Cardiac muscle cell (in vitro differentiated cells and primary cell): ENCODE results near the gene ADGRE1. TPM values are rescaled to one million over a fixed set of nuclear protein-coding genes. Genes with fewer than 3 reads are reported as not detected.

ENCODE experiments used
- DNase-seq, 2 donors: peaks; one replicate each; pipeline versions ENCODE4 v3.0.0 to v3.0.0-alpha.2; 2010 to 2017; ENCODE audit warnings: low read depth in 1 of 2, low spot score in 1 of 2
- H3K27ac ChIP-seq: fragments of 200-600 bp; sonication (generic); 2 replicates; pipeline ENCODE4 v1.5.1; 2016
- H3K27me3 ChIP-seq: fragments of 200-600 bp; sonication (generic); 2 replicates; pipeline ENCODE4 v1.6.0; 2016; ENCODE audit warnings: control low read depth
- H3K36me3 ChIP-seq: fragments of 200-600 bp; sonication (generic); 2 replicates; pipeline ENCODE4 v1.5.1; 2016; ENCODE audit warnings: control low read depth
- H3K4me1 ChIP-seq: fragments of 200-600 bp; sonication (generic); 2 replicates; pipeline ENCODE4 v1.8.1; 2017; ENCODE audit warnings: low read depth, mild to moderate bottlenecking, mixed run types
- H3K4me3 ChIP-seq: fragments of 200-600 bp; sonication (generic); 2 replicates; pipeline ENCODE4 v1.5.1; 2016; ENCODE audit warnings: mild to moderate bottlenecking
- H3K9me3 ChIP-seq: fragments of 200-600 bp; sonication (generic); 2 replicates; pipeline ENCODE4 v1.5.1; 2017; ENCODE audit warnings: low read depth, mild to moderate bottlenecking, control low read depth
- polyA plus RNA-seq: library from polyadenylated mRNA; unstranded; fragments of >200 nt; fragmentation: Nextera tagmentation; extraction: Ambion mirVana; gene quantifications from 2 replicates; pipeline ENCODE4 v1.2.1, GENCODE V29; 2016
- total RNA-seq: library from RNA; depleted of rRNA; stranded (reverse); fragments of >200 nt; gene quantifications from 2 replicates; pipeline ENCODE4 v1.2.3, GENCODE V29; 2016
- TF ChIP-seq, protein P1 (sequence below): IDR thresholded peaks from 2 replicates; pipeline ENCODE4 v1.5.1; 2012; ENCODE audit warnings: low read depth, mild to moderate bottlenecking, low read length

The ADGRE1 gene
- total and polyA plus RNA-seq, 2 experiments from 2014 or later = not detected

DNA sequence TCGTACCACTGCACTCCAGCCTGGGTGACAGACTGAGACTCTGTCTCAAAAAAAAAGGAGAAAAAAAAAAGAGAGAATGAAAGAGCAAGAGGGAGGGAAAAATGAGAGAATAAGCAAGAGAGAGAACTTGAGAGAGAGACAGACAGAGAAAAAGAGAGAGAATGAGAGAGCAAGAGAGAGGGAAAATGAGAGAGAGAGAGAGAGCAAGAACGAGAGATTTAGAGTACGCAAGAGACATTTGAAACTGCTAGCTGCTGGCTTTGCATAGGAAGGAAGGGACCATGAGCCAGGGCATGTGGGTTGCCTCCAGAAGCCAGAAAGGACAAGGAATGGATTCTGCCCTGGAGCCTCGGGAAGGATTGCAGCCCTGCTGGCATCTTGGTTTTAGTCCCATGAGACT is 9.6 kb upstream of the ADGRE1 start:
- Histone ChIP-seq H3K4me3 (no peak overlapping the region), H3K9me3 (no peaks in the 10 kb centered on the region)
- no peak for DNase-seq

DNA sequence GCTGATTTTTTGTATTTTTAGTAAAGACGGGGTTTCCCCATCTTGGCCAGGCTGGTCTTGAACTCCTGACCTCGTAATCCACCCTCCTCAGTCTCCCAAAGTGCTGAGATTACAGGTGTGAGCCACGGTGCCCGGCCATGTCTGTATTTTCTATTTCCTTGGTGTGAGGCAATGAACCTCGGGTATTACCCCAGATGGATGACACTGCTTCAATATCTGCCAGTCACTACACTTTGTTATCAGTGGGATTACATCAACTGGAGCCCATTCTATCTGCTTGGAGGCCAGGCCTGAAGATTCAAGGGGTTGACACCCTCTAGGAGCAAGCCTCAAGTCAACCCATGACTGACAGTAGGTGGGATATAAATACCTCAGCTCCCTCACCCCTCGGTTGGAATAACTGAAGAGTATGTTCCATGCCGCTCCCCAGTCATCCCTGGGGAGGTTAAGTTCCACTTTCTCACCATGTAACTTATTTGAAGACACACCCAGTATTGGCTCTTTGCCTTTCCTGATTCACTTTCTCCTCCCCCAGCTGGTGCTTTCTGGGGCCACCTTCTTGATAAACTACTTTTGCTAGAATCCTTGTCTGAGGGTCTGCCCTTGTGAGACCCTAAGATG is 992 bp upstream of the ADGRE1 start:
- no peak overlapping the region for H3K27ac ChIP-seq
- H3K4me3 ChIP-seq = no peak overlapping the region
- no peak for DNase-seq
- TF ChIP-seq, protein P1, sequence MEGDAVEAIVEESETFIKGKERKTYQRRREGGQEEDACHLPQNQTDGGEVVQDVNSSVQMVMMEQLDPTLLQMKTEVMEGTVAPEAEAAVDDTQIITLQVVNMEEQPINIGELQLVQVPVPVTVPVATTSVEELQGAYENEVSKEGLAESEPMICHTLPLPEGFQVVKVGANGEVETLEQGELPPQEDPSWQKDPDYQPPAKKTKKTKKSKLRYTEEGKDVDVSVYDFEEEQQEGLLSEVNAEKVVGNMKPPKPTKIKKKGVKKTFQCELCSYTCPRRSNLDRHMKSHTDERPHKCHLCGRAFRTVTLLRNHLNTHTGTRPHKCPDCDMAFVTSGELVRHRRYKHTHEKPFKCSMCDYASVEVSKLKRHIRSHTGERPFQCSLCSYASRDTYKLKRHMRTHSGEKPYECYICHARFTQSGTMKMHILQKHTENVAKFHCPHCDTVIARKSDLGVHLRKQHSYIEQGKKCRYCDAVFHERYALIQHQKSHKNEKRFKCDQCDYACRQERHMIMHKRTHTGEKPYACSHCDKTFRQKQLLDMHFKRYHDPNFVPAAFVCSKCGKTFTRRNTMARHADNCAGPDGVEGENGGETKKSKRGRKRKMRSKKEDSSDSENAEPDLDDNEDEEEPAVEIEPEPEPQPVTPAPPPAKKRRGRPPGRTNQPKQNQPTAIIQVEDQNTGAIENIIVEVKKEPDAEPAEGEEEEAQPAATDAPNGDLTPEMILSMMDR = no peak
- no peaks in the 10 kb centered on the region for H3K4me1 ChIP-seq
- H3K36me3 ChIP-seq = no peaks in the 10 kb centered on the region
- H3K9me3 ChIP-seq = no peaks in the 10 kb centered on the region
- no peaks in the 10 kb centered on the region for H3K27me3 ChIP-seq

More for the DNA sequence above, 9.6 kb upstream of the ADGRE1 start:
- Histone ChIP-seq H3K36me3 (no peaks in the 10 kb centered on the region), H3K4me1 (no peaks in the 10 kb centered on the region), H3K27ac (no peak overlapping the region), H3K27me3 (no peaks in the 10 kb centered on the region)
- TF ChIP-seq, protein P1 = no peak

DNA sequence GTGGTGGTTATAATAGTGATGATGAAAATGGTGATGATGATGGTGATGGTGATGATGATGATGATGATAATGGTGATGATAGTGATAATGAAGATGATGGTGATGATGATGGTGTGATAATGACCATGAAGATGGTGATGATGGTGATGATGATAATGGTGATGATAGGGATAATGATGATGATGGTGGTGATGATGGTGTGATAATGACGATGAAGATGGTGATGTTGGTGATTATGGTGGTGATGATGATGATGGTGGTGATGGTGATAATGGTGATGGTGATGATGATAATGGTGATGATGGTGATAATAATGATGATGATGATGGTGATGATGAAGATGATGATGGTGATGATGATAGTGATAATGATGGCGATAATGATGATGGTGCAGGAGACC is 1.6 kb downstream of the ADGRE1 start:
- Histone ChIP-seq H3K36me3 (no peaks in the 10 kb centered on the region), H3K27me3 (no peaks in the 10 kb centered on the region), H3K9me3 (no peaks in the 10 kb centered on the region), H3K4me1 (no peaks in the 10 kb centered on the region), H3K27ac (no peak overlapping the region), H3K4me3 (no peak overlapping the region)
- DNase-seq = no peak
- TF ChIP-seq, protein P1 = no peak

DNA sequence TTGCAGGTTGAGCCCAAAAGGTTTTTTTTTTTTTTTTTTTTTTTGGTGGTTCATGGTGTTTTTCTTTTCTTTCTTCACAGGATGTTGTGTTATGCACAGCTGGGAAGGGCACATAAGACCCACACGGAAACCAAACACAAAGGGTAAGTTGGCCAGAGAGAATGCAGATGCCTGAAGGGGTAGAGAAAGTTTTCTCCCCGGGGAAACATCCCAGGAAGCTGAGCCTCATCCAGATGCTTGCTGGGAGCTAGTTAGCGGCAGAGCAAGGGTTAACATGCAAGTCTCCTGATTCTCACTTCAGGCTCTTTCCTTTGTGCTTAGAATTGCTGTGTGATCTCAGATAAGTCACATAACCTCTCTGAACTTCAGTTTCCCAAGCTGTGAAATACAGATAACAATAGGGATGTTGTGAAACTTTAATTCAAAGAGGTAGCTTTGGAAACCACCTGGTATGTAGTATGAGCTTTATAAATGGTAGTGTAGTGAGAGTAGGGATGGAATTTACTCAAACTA is 3.1 kb downstream of the ADGRE1 start:
- Histone ChIP-seq H3K4me3 (no peak overlapping the region), H3K36me3 (no peaks in the 10 kb centered on the region), H3K27ac (no peak overlapping the region), H3K9me3 (no peaks in the 10 kb centered on the region), H3K27me3 (no peaks in the 10 kb centered on the region), H3K4me1 (no peaks in the 10 kb centered on the region)
- TF ChIP-seq, protein P1 = no peak
- DNase-seq = no peak

DNA sequence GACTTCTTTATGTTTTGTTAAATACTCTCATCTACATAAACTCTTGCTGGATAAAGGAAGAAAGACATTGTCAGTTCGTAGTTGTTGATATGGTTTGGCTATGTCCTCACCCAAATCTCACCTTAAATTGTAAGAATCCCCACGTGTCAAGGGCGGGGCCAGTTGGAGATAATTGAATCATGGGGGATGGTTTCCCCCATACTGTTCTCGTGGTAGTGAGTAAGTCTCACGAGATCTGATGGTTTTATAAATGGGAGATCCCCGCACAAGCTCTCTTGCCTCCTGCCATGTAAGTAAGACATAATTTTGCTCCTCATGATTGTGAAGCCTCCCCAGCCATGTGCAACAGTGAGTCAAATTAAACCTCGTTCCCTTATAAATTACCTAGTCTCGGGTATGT is 3.6 kb downstream of the ADGRE1 start:
- Histone ChIP-seq H3K36me3 (no peaks in the 10 kb centered on the region), H3K27me3 (no peaks in the 10 kb centered on the region), H3K27ac (no peak overlapping the region), H3K9me3 (no peaks in the 10 kb centered on the region), H3K4me1 (no peaks in the 10 kb centered on the region), H3K4me3 (no peak overlapping the region)
- DNase-seq = no peak
- TF ChIP-seq, protein P1 = no peak
